ENCODE data around the gene NBPF1.
"Not testable (repeated sequence)": the region's sequence is repeated elsewhere in the genome, so short reads cannot be mapped to it uniquely, and the experiment has no call there.

Gene NBPF1

GRCh38 chr1:16545682-16546095 lies 67.7 kb downstream of the NBPF1 start:
- peak; percentile 45 for DNase-seq (ENCODE audit: low spot score)

- DNase-seq (ENCODE audit: low spot score) = not testable (repeated sequence)
Measured at GRCh38 chr1:16540421-16540893, 72.9 kb downstream of the NBPF1 start.

GRCh38 chr1:16537528-16537927 lies 75.8 kb downstream of the NBPF1 start:
- not testable (repeated sequence) for DNase-seq (ENCODE audit: low spot score)

GRCh38 chr1:16536796-16537195 lies 76.6 kb downstream of the NBPF1 start:
- DNase-seq (ENCODE audit: low spot score) = not testable (repeated sequence)

- not testable (repeated sequence) for DNase-seq (ENCODE audit: low spot score)
Measured at GRCh38 chr1:16535898-16536297, 77.5 kb downstream of the NBPF1 start.

- DNase-seq (ENCODE audit: low spot score) = not testable (repeated sequence)
Measured at GRCh38 chr1:16535487-16535886, 77.9 kb downstream of the NBPF1 start.

- not testable (repeated sequence) for DNase-seq (ENCODE audit: low spot score)
Measured at GRCh38 chr1:16534829-16535456, 78.4 kb downstream of the NBPF1 start.

- DNase-seq (ENCODE audit: low spot score) = not testable (repeated sequence)
Measured at GRCh38 chr1:16534239-16534828, 79.0 kb downstream of the NBPF1 start.

- not testable (repeated sequence) for DNase-seq (ENCODE audit: low spot score)
Measured at GRCh38 chr1:16532235-16532991, 81.0 kb downstream of the NBPF1 start.

GRCh38 chr1:16528338-16528737 lies 85.0 kb downstream of the NBPF1 start:
- DNase-seq (ENCODE audit: low spot score) = not testable (repeated sequence)

GRCh38 chr1:16525769-16526168 lies 87.6 kb downstream of the NBPF1 start:
- DNase-seq (ENCODE audit: low spot score) = not testable (repeated sequence)

- not testable (repeated sequence) for DNase-seq (ENCODE audit: low spot score)
Measured at GRCh38 chr1:16521679-16522078, 91.7 kb downstream of the NBPF1 start.

GRCh38 chr1:16521288-16521583 lies 92.1 kb downstream of the NBPF1 start:
- no peak for DNase-seq (ENCODE audit: low spot score)

GRCh38 chr1:16520435-16521287 lies 92.7 kb downstream of the NBPF1 start:
- DNase-seq (ENCODE audit: low spot score) = not testable (repeated sequence)

GRCh38 chr1:16519255-16519951 lies 94.0 kb downstream of the NBPF1 start:
- not testable (repeated sequence) for DNase-seq (ENCODE audit: low spot score)

GRCh38 chr1:16518913-16519254 lies 94.5 kb downstream of the NBPF1 start:
- not testable (repeated sequence) for DNase-seq (ENCODE audit: low spot score)

- DNase-seq (ENCODE audit: low spot score) = not testable (repeated sequence)
Measured at GRCh38 chr1:16516694-16517410, 96.5 kb downstream of the NBPF1 start.

GRCh38 chr1:16514107-16515055 lies 99.0 kb downstream of the NBPF1 start, which contains the start of gene RNU1-1:
RNU1-1 (minus strand) TSS chr1:16514285.
- DNase-seq (ENCODE audit: low spot score) = peak; percentile 90

- peak; percentile 98 for DNase-seq (ENCODE audit: low spot score)
Measured at GRCh38 chr1:16513412-16514106, 99.8 kb downstream of the NBPF1 start.

All from RKO (cell line).